Urothelium cell line (cell line): Measurements from ENCODE around the gene DNM1.

Experiments used
- DNase-seq: peaks from one replicate; pipeline ENCODE4 v3.0.0; 2011; ENCODE audit warnings: low spot score, mixed read lengths
- FAIRE-seq: peaks from 2 replicates; lab custom pipeline; 2011; peaks lifted over from hg19 to GRCh38; lab: Jason Lieb, UNC

DNM1 gene

GRCh38 chr9:128204858-128205257 is 1.7 kb downstream of the DNM1 start:
- DNase-seq (no peak), FAIRE-seq (no peak)

- no peak for FAIRE-seq
- no peak for DNase-seq
Observed at GRCh38 chr9:128205296-128205944, 2.2 kb downstream of the DNM1 start.

GRCh38 chr9:128206484-128206883 is 3.3 kb downstream of the DNM1 start:
- FAIRE-seq = no peak
- DNase-seq = no peak

- DNase-seq (no peak), FAIRE-seq (no peak)
Observed at GRCh38 chr9:128206916-128207910, 4.0 kb downstream of the DNM1 start.

- DNase-seq (no peak), FAIRE-seq (no peak)
Observed at GRCh38 chr9:128208386-128208785, 5.2 kb downstream of the DNM1 start.

- FAIRE-seq (no peak), DNase-seq (no peak)
Observed at GRCh38 chr9:128208946-128209669, 5.9 kb downstream of the DNM1 start.

GRCh38 chr9:128211186-128211980 is 8.2 kb downstream of the DNM1 start:
- FAIRE-seq = no peak

GRCh38 chr9:128211981-128212281 is 8.8 kb downstream of the DNM1 start:
- FAIRE-seq = no peak
- DNase-seq = no peak

More at GRCh38 chr9:128211186-128211980, 8.2 kb downstream of the DNM1 start:
- DNase-seq = no peak

GRCh38 chr9:128213746-128214497 is 10.7 kb downstream of the DNM1 start:
- DNase-seq = no peak
- FAIRE-seq = no peak

GRCh38 chr9:128214571-128215490 is 11.7 kb downstream of the DNM1 start:
- DNase-seq (peak; percentile 54), FAIRE-seq (no peak)

GRCh38 chr9:128215491-128216409 is 12.6 kb downstream of the DNM1 start:
- DNase-seq (peak; percentile 47), FAIRE-seq (no peak)

GRCh38 chr9:128216781-128217553 is 13.8 kb downstream of the DNM1 start:
- DNase-seq (no peak), FAIRE-seq (no peak)

GRCh38 chr9:128218172-128218517 is 15.0 kb downstream of the DNM1 start:
- no peak for FAIRE-seq
- DNase-seq = no peak

GRCh38 chr9:128218518-128219389 is 15.6 kb downstream of the DNM1 start:
- no peak for DNase-seq
- no peak for FAIRE-seq

GRCh38 chr9:128219831-128220230 is 16.7 kb downstream of the DNM1 start:
- FAIRE-seq (no peak), DNase-seq (no peak)

- FAIRE-seq = no peak
- DNase-seq = no peak
Observed at GRCh38 chr9:128222026-128222425, 18.8 kb downstream of the DNM1 start.
